VCaP (cell line): ENCODE measurements around the gene TOGARAM2.
A peak's percentile ranks its signal among the peaks of the same experiment; 100 is the strongest.

Source experiments
- H3K27ac ChIP-seq: fragments of 450-650 bp; 2 replicates; pipeline ENCODE4 v1.5.1; 2017
- TF ChIP-seq, protein P1 (sequence below): fragments of 450-650 bp; conservative IDR thresholded peaks from 2 replicates; pipeline ENCODE4 v1.5.1; 2017; ENCODE audit warnings: mild to moderate bottlenecking, moderate library complexity

Gene TOGARAM2

DNA sequence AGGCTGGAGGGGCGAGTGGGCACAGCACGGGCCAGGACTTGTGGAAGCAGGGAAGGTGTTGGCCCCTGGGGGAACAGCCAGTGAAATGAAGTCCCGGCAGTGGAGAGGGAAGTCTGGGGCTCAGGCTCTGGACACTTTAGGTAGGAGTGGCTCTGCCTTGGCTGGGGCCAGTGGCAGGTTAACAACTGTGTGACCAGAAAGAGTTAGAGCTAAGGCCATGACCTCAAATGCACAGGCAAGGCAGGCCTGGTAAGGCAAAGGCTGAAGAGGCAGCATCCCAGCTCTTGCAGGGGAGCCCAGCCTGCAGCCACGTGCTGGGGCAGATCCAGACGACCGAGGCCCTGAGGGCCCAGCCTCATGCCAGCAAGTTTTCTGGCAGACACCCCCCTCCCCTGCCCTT lies 71.7 kb downstream of the TOGARAM2 start:
- H3K27ac ChIP-seq = no peak overlapping the region
- TF ChIP-seq, protein P1, sequence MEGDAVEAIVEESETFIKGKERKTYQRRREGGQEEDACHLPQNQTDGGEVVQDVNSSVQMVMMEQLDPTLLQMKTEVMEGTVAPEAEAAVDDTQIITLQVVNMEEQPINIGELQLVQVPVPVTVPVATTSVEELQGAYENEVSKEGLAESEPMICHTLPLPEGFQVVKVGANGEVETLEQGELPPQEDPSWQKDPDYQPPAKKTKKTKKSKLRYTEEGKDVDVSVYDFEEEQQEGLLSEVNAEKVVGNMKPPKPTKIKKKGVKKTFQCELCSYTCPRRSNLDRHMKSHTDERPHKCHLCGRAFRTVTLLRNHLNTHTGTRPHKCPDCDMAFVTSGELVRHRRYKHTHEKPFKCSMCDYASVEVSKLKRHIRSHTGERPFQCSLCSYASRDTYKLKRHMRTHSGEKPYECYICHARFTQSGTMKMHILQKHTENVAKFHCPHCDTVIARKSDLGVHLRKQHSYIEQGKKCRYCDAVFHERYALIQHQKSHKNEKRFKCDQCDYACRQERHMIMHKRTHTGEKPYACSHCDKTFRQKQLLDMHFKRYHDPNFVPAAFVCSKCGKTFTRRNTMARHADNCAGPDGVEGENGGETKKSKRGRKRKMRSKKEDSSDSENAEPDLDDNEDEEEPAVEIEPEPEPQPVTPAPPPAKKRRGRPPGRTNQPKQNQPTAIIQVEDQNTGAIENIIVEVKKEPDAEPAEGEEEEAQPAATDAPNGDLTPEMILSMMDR = no peak

DNA sequence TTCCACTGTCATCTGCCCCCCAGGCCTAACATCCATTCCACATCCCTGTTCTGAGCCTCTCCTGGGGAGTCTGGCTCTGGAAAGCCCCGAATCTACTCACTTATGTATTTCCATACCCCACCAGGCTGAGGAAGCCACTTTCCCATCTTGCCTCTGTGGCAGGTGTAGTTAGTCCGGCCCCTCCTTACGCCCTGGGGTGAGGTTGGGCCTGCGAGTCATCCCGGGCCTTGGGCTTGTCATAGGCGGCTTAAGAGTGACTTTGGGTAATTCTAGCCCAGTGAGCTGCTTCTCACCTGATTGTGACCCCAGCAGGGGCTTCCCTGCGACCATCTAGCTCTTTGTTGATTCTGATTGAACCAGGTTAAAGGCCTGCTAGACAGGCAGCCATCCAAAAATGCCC lies 72.1 kb downstream of the TOGARAM2 start:
- H3K27ac ChIP-seq = no peak overlapping the region
- TF ChIP-seq, protein P1 = no peak

DNA sequence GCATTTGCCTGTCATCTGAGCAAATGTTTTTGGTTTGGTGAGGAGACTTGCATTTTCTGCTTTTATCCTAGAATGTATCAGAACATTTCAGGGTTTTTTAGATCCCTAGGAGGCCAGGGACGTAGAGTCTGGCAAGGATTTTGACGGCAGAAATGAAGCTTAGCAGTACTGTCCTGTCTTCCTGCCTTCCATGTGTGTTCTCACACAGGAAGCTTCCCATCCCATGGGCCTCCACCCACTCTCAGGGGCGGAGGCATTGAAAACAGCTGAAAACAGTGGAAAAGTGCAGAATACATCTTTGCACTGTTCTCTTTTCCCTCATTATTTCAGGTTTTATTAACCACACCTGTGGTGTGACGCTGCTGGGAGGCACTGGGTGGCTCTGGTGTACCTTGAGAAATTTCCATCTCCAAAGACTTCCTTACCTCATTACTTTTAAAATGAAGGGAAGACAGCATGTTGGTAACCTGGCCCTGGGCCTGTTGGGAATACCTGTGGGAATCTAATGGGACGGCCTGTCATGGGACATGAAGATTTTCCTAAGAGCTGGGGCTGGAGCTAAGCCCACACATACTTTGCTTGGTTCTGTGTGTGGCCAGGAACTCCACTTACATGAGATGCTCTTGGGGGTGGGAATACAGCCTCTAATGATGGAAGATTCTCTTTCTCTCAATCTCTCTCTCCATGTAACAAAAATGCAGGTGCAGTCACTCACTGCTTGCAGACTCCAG lies 72.7 kb downstream of the TOGARAM2 start:
- no peak overlapping the region for H3K27ac ChIP-seq
- TF ChIP-seq, protein P1 = peak; percentile 29; the same call in 1 of the 2 replicates

DNA sequence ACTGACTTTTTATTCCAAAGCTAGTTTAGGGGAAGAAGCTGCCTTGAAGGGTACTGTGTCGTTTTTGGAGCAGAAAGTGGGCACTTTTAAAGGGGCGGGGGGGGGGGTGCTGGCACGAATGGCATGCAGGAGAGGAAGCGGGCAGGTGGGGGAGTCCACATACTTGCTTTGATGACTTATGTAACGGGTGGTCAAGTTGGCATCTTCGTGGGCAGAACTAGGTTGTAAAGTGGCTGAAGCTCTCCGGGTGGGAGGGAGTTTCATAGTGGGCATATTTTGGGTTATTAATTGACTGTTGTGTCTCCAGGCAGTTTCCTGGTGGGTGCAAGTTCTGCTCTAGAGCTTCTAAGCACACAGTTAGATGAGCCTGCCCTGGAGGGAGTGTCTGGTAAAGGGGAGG lies 73.3 kb downstream of the TOGARAM2 start:
- TF ChIP-seq, protein P1 = no peak

DNA sequence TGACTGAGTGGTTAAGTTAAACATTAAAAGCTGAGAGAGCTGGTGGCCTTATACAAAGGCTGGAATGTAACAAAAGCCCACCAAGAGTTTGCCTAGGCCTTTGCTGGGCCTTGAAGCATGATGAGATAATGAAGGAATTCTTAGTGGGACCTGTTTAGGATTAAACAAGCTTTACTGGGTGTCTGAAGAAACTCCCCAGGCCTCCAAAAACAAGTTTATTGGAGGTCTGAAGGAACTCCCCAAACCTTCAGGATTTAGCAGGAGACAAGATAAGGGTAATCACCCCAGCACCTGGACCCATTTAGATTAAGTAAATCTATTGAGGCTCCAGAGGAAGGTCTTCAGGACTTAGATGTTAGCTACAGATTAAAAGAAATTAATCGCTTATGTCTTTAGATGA lies 74.5 kb downstream of the TOGARAM2 start:
- no peak overlapping the region for H3K27ac ChIP-seq
- TF ChIP-seq, protein P1 = no peak

More for the DNA sequence above, 73.3 kb downstream of the TOGARAM2 start:
- no peak overlapping the region for H3K27ac ChIP-seq

DNA sequence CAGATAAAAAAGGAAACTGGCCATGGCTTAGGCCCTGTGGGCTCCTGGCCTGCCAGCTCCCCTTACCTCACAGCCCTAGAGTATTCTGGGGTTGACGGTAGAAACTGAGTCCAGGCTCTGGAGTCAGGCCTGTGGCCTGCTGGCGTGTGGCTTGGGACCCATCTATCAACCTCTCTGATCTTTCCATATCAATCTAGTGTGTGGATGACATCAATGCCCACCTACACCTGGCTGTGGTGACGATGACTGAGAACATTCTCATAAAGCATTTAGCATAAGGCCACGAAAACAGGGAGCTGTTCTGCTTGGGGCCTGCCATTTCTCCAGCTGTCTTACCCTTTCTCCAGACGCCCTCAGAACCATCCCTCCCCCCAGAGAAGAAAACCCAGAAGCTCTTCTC lies 75.4 kb downstream of the TOGARAM2 start:
- TF ChIP-seq, protein P1 = no peak

DNA sequence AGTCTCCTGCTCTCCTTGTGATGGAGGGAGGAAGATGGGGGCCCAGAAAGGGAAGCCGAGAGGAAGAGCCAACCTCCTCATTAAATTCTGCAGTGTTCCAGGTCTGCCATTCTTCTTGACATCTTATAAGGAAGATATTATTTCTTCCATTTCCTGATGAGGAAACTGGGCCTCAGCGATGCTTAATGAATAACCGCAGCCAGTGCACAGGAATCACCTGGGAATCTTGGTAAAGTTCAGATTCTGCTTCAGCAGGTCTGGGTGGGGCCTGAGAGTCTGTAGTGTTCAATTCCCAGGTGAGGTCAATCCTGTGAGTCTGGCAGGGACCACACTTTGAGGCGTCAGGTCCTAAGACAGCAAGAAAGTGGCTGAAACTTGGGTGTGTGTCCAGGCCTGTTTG lies 75.9 kb downstream of the TOGARAM2 start:
- TF ChIP-seq, protein P1 = no peak

More for the DNA sequence above, 75.4 kb downstream of the TOGARAM2 start:
- no peak overlapping the region for H3K27ac ChIP-seq

More for the DNA sequence above, 75.9 kb downstream of the TOGARAM2 start:
- no peak overlapping the region for H3K27ac ChIP-seq
